GM23248 (cell line): Measurements from ENCODE around the gene IKZF1. TPM values are rescaled to one million over a fixed set of nuclear protein-coding genes. Genes with fewer than 3 reads are reported as not detected.

Source experiments
- DNase-seq: peaks from one replicate; pipeline ENCODE4 v3.0.0-alpha.2; 2015
- H2AFZ ChIP-seq: fragments of 200-600 bp; sonication (generic); 2 replicates; pipeline ENCODE4 v1.6.1; 2016; ENCODE audit warnings: antibody characterized with exemption
- H3F3A ChIP-seq: fragments of 200-600 bp; sonication (generic); 2 replicates; pipeline ENCODE4 v1.6.1; 2016; ENCODE audit warnings: mild to moderate bottlenecking, antibody characterized with exemption, mixed run types; ENCODE audit not compliant: insufficient read depth
- H3K27ac ChIP-seq: fragments of 200-600 bp; sonication (generic); 2 replicates; pipeline ENCODE4 v1.5.1; 2016; ENCODE audit warnings: mild to moderate bottlenecking
- H3K27me3 ChIP-seq: fragments of 200-600 bp; sonication (generic); replicated peaks from 2 replicates; pipeline ENCODE4 v1.6.1; 2016; ENCODE audit warnings: mild to moderate bottlenecking; ENCODE audit not compliant: insufficient read depth
- H3K36me3 ChIP-seq: fragments of 200-600 bp; sonication (generic); 2 replicates; pipeline ENCODE4 v1.6.1; 2016; ENCODE audit warnings: low read depth, mild to moderate bottlenecking
- H3K4me1 ChIP-seq: fragments of 200-600 bp; sonication (generic); 2 replicates; pipeline ENCODE4 v1.6.1; 2016; ENCODE audit warnings: mild to moderate bottlenecking; ENCODE audit not compliant: insufficient read depth
- H3K4me2 ChIP-seq: fragments of 200-600 bp; sonication (generic); one replicate; pipeline ENCODE4 v1.6.1; 2016; ENCODE audit warnings: mild to moderate bottlenecking; ENCODE audit not compliant: unreplicated experiment
- H3K4me3 ChIP-seq: fragments of 200-600 bp; sonication (generic); 2 replicates; pipeline ENCODE4 v1.5.1; 2016; ENCODE audit warnings: mild to moderate bottlenecking
- H3K79me2 ChIP-seq: fragments of 200-600 bp; sonication (generic); 2 replicates; pipeline ENCODE4 v1.6.1; 2016; ENCODE audit warnings: mild to moderate bottlenecking; ENCODE audit not compliant: insufficient read depth
- H3K9ac ChIP-seq: fragments of 200-600 bp; sonication (generic); 2 replicates; pipeline ENCODE4 v1.6.1; 2016; ENCODE audit warnings: mild to moderate bottlenecking
- H3K9me2 ChIP-seq: fragments of 200-600 bp; sonication (generic); 2 replicates; pipeline ENCODE4 v1.6.1; 2016; ENCODE audit warnings: mixed run types, mild to moderate bottlenecking, moderate library complexity; ENCODE audit not compliant: insufficient read depth
- H3K9me3 ChIP-seq: fragments of 200-600 bp; sonication (generic); one replicate; pipeline ENCODE4 v1.6.1; 2017; ENCODE audit warnings: low read depth
- H4K20me1 ChIP-seq: fragments of 200-600 bp; sonication (generic); 2 replicates; pipeline ENCODE4 v1.6.0; 2016; ENCODE audit not compliant: insufficient read depth
- EZH2 ChIP-seq: fragments of 200-600 bp; sonication (generic); IDR thresholded peaks from 2 replicates; pipeline ENCODE4 v1.6.1; 2018; ENCODE audit warnings: antibody characterized with exemption, mild to moderate bottlenecking; ENCODE audit not compliant: insufficient read depth, poor library complexity, severe bottlenecking
- EZH2phosphoT487 ChIP-seq: fragments of 200-600 bp; sonication (generic); IDR thresholded peaks from 2 replicates; pipeline ENCODE4 v1.6.1; 2018; ENCODE audit warnings: antibody characterized with exemption, moderate library complexity, mild to moderate bottlenecking, low read depth; ENCODE audit not compliant: insufficient read depth
- WGBS, 2 experiments: methylation state at CpG; one replicate each; pipeline ENCODE4 v1.1.6; 2015 to 2017; ENCODE audit warnings: low lambda C conversion rate in 2 of 2, low coverage in 1 of 2; ENCODE audit errors: missing lambda C conversion rate in 2 of 2; 5-methylcytosine and 5-hydroxymethylcytosine counted together
- in situ Hi-C: fragments of 300-500 bp; cut with MboI; formaldehyde crosslinking; loops from 2 replicates; pipeline ENCODE4 v1.15.0; 2020
- polyA plus RNA-seq: library from polyadenylated mRNA; unstranded; fragments of >200 nt; fragmentation: Nextera tagmentation; extraction: Ambion mirVana; gene quantifications from 2 replicates; pipeline ENCODE4 v1.2.1, GENCODE V29; 2016
- total RNA-seq: library from RNA; depleted of rRNA; stranded (reverse); fragments of >200 nt; shearing (Covaris generic); gene quantifications from 2 replicates; pipeline ENCODE4 v1.2.3, GENCODE V29; 2014

Gene IKZF1
- total and polyA plus RNA-seq, 2 experiments from 2014 or later = not detected

GRCh38 chr7:50268223-50268622 lies 36.3 kb upstream of the IKZF1 start:
- H3K4me1 ChIP-seq = no peaks in the 10 kb centered on the region
- H3K4me2 ChIP-seq = no peak overlapping the region
- no peaks in the 10 kb centered on the region for H3K9me3 ChIP-seq
- 20 to 23% methylated on average over 3 to 4 of the region's 4 CpGs for WGBS, 2 experiments
- H3K9ac ChIP-seq = no peak overlapping the region
- no peaks in the 10 kb centered on the region for H3F3A ChIP-seq
- in situ Hi-C loops = no loop called here
- no peaks in the 10 kb centered on the region for H3K9me2 ChIP-seq
- no peaks in the 10 kb centered on the region for H3K36me3 ChIP-seq
- no peak overlapping the region for H2AFZ ChIP-seq
- H3K4me3 ChIP-seq = no peak overlapping the region
- H3K27me3 ChIP-seq = no peaks in the 10 kb centered on the region
- no peak for DNase-seq
- H3K79me2 ChIP-seq = no peaks in the 10 kb centered on the region
- TF ChIP-seq EZH2phosphoT487 = no peak
- no peak for TF ChIP-seq EZH2
- H3K27ac ChIP-seq = no peak overlapping the region
- H4K20me1 ChIP-seq = no peaks in the 10 kb centered on the region

- in situ Hi-C loops = no loop called here
- Histone ChIP-seq H3K4me3 (no peak overlapping the region), H3K79me2 (no peaks in the 10 kb centered on the region), H3K4me2 (no peak overlapping the region), H3K9me2 (no peaks in the 10 kb centered on the region), H3K9me3 (no peaks in the 10 kb centered on the region), H3K27me3 (no peaks in the 10 kb centered on the region), H3K36me3 (no peaks in the 10 kb centered on the region), H3K27ac (no peak overlapping the region), H3F3A (no peaks in the 10 kb centered on the region), H3K4me1 (no peaks in the 10 kb centered on the region), H2AFZ (no peak overlapping the region), H3K9ac (no peak overlapping the region), H4K20me1 (no peaks in the 10 kb centered on the region)
- no peak for DNase-seq
- WGBS, 2 experiments = 13 to 24% methylated on average over 3 of the region's 3 CpGs
- TF ChIP-seq EZH2 (no peak), EZH2phosphoT487 (no peak)
Observed at GRCh38 chr7:50268990-50269389, 35.5 kb upstream of the IKZF1 start.

GRCh38 chr7:50270531-50271018 lies 33.9 kb upstream of the IKZF1 start:
- Histone ChIP-seq H3K4me1 (no peaks in the 10 kb centered on the region), H3K27me3 (no peaks in the 10 kb centered on the region), H3K9me2 (no peaks in the 10 kb centered on the region), H3K79me2 (no peaks in the 10 kb centered on the region), H3F3A (no peaks in the 10 kb centered on the region), H3K4me3 (no peak overlapping the region), H2AFZ (no peak overlapping the region), H4K20me1 (no peaks in the 10 kb centered on the region), H3K9me3 (no peaks in the 10 kb centered on the region), H3K4me2 (no peak overlapping the region), H3K9ac (no peak overlapping the region), H3K36me3 (no peaks in the 10 kb centered on the region), H3K27ac (no peak overlapping the region)
- in situ Hi-C loops = no loop called here
- TF ChIP-seq EZH2 (no peak), EZH2phosphoT487 (no peak)
- no peak for DNase-seq
- 23 to 29% methylated on average over 5 of the region's 5 CpGs for WGBS, 2 experiments

DNA sequence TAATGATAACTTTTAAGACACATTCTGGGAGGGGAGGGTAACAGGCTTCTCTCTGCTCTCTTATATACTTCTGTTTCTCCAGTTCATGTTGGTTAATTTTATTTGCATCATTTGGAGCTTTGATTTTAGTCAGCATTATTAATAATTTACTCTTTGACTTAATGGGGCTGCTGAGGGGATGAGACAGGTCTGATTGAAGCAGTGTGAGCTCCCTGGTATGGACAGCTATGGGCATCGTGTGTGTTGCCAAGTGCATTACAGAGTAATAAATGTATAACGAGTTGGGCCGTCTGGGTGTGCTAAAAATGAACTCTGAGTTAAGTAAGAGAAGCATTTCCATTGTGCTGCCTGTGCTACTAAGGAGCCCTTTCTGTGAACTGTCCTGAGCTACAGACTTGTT lies 31.7 kb upstream of the IKZF1 start:
- no peaks in the 10 kb centered on the region for H3K9me2 ChIP-seq
- no peak overlapping the region for H3K4me3 ChIP-seq
- no peaks in the 10 kb centered on the region for H3F3A ChIP-seq
- H3K79me2 ChIP-seq = no peaks in the 10 kb centered on the region
- no peak overlapping the region for H3K9ac ChIP-seq
- TF ChIP-seq EZH2phosphoT487 (no peak), EZH2 (no peak)
- 3 to 8% methylated on average over 3 of the region's 3 CpGs for WGBS, 2 experiments
- H3K27me3 ChIP-seq = no peaks in the 10 kb centered on the region
- H3K9me3 ChIP-seq = no peaks in the 10 kb centered on the region
- DNase-seq = no peak
- H2AFZ ChIP-seq = no peak overlapping the region
- no peak overlapping the region for H3K27ac ChIP-seq
- in situ Hi-C loops = no loop called here
- H3K4me2 ChIP-seq = no peak overlapping the region
- no peaks in the 10 kb centered on the region for H3K4me1 ChIP-seq
- no peaks in the 10 kb centered on the region for H4K20me1 ChIP-seq
- no peaks in the 10 kb centered on the region for H3K36me3 ChIP-seq

- H3K4me2 ChIP-seq = no peak overlapping the region
- in situ Hi-C loops = no loop called here
- no peaks in the 10 kb centered on the region for H4K20me1 ChIP-seq
- H3K27me3 ChIP-seq = no peaks in the 10 kb centered on the region
- no peaks in the 10 kb centered on the region for H3K36me3 ChIP-seq
- H3K4me3 ChIP-seq = no peak overlapping the region
- no peak overlapping the region for H2AFZ ChIP-seq
- no peaks in the 10 kb centered on the region for H3F3A ChIP-seq
- no peak for DNase-seq
- H3K27ac ChIP-seq = no peak overlapping the region
- TF ChIP-seq EZH2 (no peak), EZH2phosphoT487 (no peak)
- no peaks in the 10 kb centered on the region for H3K4me1 ChIP-seq
- no peak overlapping the region for H3K9ac ChIP-seq
- H3K9me2 ChIP-seq = no peaks in the 10 kb centered on the region
- H3K9me3 ChIP-seq = no peaks in the 10 kb centered on the region
- WGBS, 2 experiments = 3 to 5% methylated on average over 1 of the region's 1 CpG
- no peaks in the 10 kb centered on the region for H3K79me2 ChIP-seq
Observed at GRCh38 chr7:50273301-50273700, 31.2 kb upstream of the IKZF1 start.
